ENCODE measurements around the gene C5orf22. TPM values are rescaled to one million over a fixed set of nuclear protein-coding genes. Genes with fewer than 3 reads are reported as not detected.

C5orf22 gene
- total RNA-seq, 1 donor from 2014 or later, result 22.9 TPM

- Mint-ChIP-seq H3K27me3 (ENCODE audit: low read depth) (no peaks in the 10 kb centered on the region), H3K27ac (no peak overlapping the region), H3K9me3 (no peaks in the 10 kb centered on the region), H3K36me3 (peaks cover 59% of the 10 kb centered on the region), H3K4me3 (no peak overlapping the region), H3K4me1 (no peaks in the 10 kb centered on the region)
- no peak for DNase-seq (ENCODE audit: low spot score in 2 of 2, unreplicated experiment in 2 of 2)
- no peak for TF ChIP-seq CTCF (IDR thresholded peaks at IDR 0.05; ENCODE audit: unreplicated experiment)
Observed at GRCh38 chr5:31511305-31511704, 20.8 kb upstream of the C5orf22 start.

GRCh38 chr5:31516802-31517201 lies 15.3 kb upstream of the C5orf22 start:
- Mint-ChIP-seq H3K27ac (no peak overlapping the region), H3K4me1 (no peaks in the 10 kb centered on the region), H3K36me3 (peaks cover 33% of the 10 kb centered on the region), H3K9me3 (no peaks in the 10 kb centered on the region), H3K27me3 (ENCODE audit: low read depth) (no peaks in the 10 kb centered on the region), H3K4me3 (no peak overlapping the region)
- TF ChIP-seq CTCF (IDR thresholded peaks at IDR 0.05; ENCODE audit: unreplicated experiment), result no peak
- no peak for DNase-seq (ENCODE audit: low spot score in 2 of 2, unreplicated experiment in 2 of 2)

GRCh38 chr5:31523041-31523440 lies 9.1 kb upstream of the C5orf22 start:
- no peaks in the 10 kb centered on the region for H3K4me1 Mint-ChIP-seq
- H3K9me3 Mint-ChIP-seq, result peaks cover 4% of the 10 kb centered on the region
- TF ChIP-seq CTCF (IDR thresholded peaks at IDR 0.05; ENCODE audit: unreplicated experiment), result no peak
- H3K4me3 Mint-ChIP-seq, result no peak overlapping the region
- peaks cover 45% of the 10 kb centered on the region for H3K36me3 Mint-ChIP-seq
- H3K27me3 Mint-ChIP-seq (ENCODE audit: low read depth), result no peaks in the 10 kb centered on the region
- DNase-seq (ENCODE audit: low spot score in 2 of 2, unreplicated experiment in 2 of 2), result no peak
- no peak overlapping the region for H3K27ac Mint-ChIP-seq

- Mint-ChIP-seq H3K27me3 (ENCODE audit: low read depth) (no peaks in the 10 kb centered on the region), H3K4me1 (peaks cover 23% of the 10 kb centered on the region), H3K4me3 (peak overlapping the region; percentile 100), H3K36me3 (peaks cover 28% of the 10 kb centered on the region), H3K9me3 (no peaks in the 10 kb centered on the region), H3K27ac (peak overlapping the region; percentile 98)
- no peak for TF ChIP-seq CTCF (IDR thresholded peaks at IDR 0.05; ENCODE audit: unreplicated experiment)
- DNase-seq (ENCODE audit: low spot score in 2 of 2, unreplicated experiment in 2 of 2), result no peak
Observed at GRCh38 chr5:31530541-31531265, 1.4 kb upstream of the C5orf22 start.

DNA sequence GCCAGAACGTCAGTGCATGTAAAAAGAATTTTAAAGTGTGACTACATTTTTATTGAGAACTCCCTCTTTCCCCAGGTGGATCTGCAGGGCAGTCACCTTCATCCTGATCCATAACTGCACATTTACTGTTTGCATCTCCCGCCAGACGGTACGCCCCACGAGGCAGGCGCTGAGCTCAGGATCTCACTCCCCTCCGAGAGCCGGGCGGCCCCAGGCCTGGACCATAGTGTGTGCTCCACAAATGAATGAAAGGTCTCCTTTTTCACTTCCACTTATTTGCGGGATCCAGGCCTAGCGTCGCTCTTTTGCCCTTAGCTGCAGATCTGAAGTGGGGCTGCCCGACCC lies 586 bp upstream of the C5orf22 start:
- peak in 1 of 2 experiments; percentile 48 for DNase-seq (ENCODE audit: low spot score in 2 of 2, unreplicated experiment in 2 of 2)
- no peaks in the 10 kb centered on the region for H3K9me3 Mint-ChIP-seq
- peaks cover 23% of the 10 kb centered on the region for H3K36me3 Mint-ChIP-seq
- no peak for TF ChIP-seq CTCF (IDR thresholded peaks at IDR 0.05; ENCODE audit: unreplicated experiment)
- no peaks in the 10 kb centered on the region for H3K27me3 Mint-ChIP-seq (ENCODE audit: low read depth)
- peaks cover 23% of the 10 kb centered on the region for H3K4me1 Mint-ChIP-seq
- peak overlapping the region; percentile 100 for H3K4me3 Mint-ChIP-seq
- H3K27ac Mint-ChIP-seq, result peak overlapping the region; percentile 98
